CD4-positive, alpha-beta T cell treated with Interleukin-17A for 1 hour (primary cell): Measurements from ENCODE around the gene TPR.
"Not testable (repeated sequence)": the region's sequence is repeated elsewhere in the genome, so short reads cannot be mapped to it uniquely, and the experiment has no call there.

Source experiments
- DNase-seq: peaks from one replicate; pipeline ENCODE4 v3.0.0-alpha.2; 2020

The TPR gene

DNA sequence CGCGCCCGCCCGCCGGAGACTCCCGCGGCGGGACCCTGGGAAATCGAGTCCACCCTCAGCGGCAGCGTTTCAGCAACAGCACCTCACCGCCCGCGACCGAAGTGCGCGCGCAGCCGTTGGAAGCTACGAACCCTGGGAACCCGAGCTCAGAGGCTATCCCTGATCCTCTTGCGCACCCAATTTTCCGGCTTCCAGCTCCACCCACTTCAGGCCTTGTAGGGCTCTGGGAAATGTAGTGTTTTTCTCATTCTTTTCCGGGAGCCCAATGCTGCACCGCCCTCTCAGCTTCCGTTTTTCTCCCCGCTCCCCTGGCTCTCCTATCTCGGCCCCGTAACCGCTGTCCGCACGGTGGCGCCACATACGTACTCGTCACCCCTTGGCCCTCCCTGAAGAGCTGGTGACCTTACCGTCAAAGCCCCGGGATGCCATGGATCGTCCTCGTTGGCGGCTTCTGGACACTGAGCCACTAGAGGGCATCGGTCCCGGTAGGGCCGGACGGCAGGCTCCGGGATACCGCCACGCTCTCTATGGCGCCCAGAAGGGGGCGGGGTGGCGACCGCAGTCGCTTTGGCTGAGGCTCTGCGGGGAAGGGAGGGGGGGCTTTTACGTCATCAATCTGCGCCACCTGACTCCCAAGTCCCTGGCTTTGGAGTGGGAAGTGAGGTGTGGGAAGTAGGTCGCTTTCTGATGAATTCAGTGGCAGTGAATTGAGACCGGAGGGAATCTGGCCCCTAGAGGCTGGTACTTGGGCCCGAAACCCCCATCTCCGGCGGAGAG, at the start of gene TPR, which contains the start of gene ODR4:
TPR (minus strand) TSS at position 102 of the 777 bp plus-strand sequence. CDS start 225 bp downstream, outside the sequence.
ODR4 (plus strand) TSS at position 687 of the 777 bp plus-strand sequence. CDS start 3,948 bp downstream, outside the sequence.
- peak; percentile 99 for DNase-seq

GRCh38 chr1:186424539-186424938, 49.5 kb upstream of the TPR start:
- DNase-seq, result no peak

GRCh38 chr1:186421446-186421845, 46.4 kb upstream of the TPR start:
- DNase-seq, result no peak

- no peak for DNase-seq
Observed at GRCh38 chr1:186420923-186421322, 45.9 kb upstream of the TPR start.

GRCh38 chr1:186420311-186420710, 45.3 kb upstream of the TPR start:
- DNase-seq, result no peak

- no peak for DNase-seq
Observed at GRCh38 chr1:186418503-186418902, 43.5 kb upstream of the TPR start.

DNA sequence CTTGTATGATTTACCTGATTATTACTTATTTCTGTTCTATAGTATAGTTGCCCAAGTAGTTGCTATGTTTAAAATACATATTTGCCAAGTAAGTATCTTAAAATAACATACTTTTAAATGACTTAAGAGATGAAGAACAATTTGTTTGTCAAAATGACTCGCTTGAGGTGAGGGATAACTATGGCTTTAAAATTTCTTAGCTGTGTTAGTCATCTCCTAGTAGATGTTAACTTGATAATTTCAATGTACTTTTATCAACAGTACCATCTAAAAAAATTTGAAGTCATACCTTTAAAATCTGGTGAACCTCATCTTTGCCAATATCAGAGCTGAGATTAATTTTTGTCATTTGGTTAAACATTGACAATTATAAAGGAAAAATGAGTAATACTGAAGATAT, 38.3 kb upstream of the TPR start:
- DNase-seq, result no peak

DNA sequence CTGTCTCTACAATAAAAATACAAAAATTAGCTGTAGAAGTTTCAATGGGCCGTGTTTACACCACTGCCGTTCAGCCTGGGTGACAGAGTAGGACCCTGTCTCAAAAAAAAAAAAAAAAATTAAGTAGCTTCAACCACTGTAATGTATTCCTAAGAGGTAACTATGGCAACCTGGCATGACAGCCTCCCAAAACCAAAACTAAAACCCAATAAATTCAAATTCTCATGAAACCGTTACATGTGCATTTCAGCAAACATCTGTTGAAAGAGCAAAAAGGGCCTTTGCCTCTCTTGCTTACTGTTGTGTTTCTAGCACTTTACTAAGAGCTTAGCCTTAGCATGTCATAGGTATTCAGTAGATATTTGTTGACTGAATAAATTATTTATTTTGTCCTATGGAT, 34.0 kb upstream of the TPR start:
- no peak for DNase-seq

DNA sequence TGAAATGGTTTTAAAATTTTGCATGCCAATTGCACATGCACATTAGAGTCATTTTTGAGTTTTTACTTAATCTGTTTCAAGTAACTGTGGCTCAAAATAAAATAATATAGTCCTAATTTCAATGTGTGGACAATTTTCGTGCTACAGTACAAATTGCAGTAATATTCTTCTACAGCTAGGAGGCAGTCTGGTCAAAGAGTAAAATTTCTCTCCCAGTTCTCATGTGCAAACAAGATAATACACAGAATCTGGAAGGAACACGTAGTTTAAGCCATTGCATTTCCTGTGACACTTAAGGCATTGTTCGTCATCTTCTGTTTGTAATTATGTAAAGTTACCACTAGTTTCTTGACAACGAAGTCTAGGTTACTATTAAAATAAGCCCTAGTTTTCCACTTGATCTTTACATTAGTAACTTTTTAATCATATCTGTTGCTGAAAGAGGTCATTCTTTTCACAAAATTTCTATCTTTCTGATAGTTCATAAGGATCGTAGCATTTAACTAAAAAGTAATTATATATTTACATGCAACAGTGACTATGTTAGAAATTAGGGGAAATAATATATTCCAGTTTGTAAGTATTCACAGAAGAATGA, 29.5 kb upstream of the TPR start:
- peak; percentile 66 for DNase-seq

GRCh38 chr1:186403632-186404031, 28.6 kb upstream of the TPR start:
- DNase-seq, result no peak

- not testable (repeated sequence) for DNase-seq
Observed at GRCh38 chr1:186401446-186401845, 26.4 kb upstream of the TPR start.

- DNase-seq, result not testable (repeated sequence)
Observed at GRCh38 chr1:186392711-186393110, 17.7 kb upstream of the TPR start.

- peak; percentile 4 for DNase-seq
Observed at GRCh38 chr1:186391841-186392240, 16.8 kb upstream of the TPR start.

DNA sequence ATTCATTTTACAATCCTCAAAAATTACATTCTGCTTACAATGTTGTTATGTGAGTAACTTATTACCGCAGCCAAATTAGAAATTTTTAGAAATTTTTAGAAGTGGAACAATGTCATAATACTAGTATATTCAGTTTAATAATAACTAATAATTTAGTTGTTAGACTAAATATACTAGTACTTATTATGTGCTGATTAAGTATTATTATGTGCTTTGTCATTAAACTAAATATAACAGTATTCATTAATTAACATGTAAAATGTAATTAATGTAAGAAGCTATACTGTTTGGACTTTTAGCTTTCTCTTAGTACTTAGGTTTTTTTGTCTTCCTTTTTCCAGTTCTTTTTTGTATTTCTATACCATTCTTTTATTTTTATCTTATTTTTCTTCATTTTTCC, 15.9 kb upstream of the TPR start:
- no peak for DNase-seq

GRCh38 chr1:186386725-186387383, 11.8 kb upstream of the TPR start:
- DNase-seq, result no peak

- no peak for DNase-seq
Observed at GRCh38 chr1:186375929-186376319, 871 bp upstream of the TPR start.

DNA sequence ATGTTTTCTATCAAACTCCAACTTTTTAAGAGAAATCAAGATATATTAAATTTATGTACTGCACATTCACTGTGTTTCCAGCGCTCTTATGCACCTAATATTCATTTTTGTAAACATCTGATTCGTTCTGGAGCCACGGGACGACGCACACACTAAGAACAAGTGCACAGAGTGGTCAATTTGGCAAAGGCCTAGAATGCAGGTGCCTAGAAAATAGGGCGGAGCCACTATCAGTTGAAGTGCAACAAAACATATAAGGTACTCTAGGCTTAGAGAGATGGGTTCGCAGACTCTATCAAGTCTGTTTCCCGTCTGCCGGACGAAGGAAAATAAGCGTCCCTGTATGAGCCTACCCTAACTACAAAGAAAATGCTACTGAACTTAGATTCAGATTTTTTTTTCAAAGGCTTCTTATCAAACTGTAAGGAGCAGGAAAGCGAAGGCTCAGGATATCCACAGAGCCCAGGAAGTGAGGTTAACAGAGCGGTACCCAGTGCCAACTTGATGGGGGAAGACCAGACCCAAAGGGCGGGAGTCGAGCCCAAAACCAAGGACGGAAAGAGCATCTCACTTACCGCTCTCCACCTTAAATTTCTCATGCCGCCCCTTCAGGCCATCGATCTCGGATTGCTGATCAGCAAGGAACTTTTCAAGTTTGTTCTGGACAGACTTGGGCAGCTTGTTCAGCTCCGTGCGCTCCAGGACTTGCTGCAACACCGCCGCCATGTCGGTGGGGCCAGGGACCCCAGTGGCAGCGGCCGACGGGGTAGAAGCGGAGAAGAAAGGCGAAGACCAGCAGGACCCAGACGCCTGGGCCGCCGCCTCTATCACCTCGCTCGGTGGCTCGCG, 526 bp downstream of the TPR start:
- peak; percentile 60 for DNase-seq

DNA sequence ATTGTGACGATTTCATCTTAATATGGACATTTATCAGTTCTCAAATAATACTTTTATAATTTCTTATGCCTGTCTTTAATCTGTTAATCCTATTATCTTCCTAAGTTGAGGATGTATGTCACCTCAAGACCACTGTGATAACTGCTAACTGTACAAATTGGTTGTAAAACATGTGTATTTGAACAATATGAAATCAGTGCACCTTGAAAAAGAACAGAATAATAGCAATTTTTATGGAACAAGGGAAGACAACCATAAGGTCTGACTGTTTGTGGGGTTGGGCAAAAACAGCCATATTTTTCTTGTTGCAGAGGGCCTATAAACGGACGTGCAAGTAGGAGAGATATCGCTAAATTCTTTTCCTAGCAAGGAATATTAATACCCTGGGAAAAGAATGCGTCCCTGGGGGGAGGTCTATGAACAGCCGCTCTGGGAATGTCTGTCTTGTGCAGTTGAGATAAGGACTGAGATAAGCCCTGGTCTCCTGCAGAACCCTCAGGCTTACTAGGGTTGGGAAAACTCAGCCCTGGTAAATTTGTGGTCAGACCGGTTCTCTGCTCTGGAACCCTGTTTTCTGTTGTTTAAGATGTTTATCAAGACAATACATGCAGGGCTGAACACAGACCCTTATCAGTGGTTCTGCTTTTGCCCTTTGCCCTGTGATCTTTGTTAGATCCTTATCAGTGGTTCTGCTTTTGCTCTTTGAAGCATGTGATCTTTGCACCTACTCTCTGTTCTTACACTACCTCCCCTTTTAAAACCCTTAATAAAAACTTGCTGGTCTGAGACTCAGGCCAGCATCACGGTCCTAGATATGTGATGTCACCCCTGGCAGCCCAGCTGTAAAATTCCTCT, 27.0 kb downstream of the TPR start:
- not testable (repeated sequence) for DNase-seq

DNA sequence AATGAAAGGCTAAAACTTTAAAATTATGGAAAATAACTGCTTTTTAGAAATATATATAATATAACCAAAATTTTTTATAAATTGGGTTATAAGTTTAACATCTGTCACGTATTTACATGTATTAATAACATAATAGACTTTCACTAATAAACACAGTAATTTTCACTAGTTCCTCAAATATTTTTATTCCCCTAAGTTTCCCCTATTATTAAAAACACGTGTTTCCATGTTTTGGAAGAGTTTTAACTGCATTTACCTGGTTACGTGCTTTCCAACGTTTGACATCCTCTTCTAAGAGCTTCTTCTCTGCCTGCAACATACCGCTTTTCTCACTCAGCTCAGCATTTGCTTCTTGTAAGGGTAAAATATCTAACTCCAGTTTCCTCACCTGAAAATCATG, 34.3 kb downstream of the TPR start:
- DNase-seq, result no peak

GRCh38 chr1:186337554-186337953, 37.5 kb downstream of the TPR start:
- DNase-seq, result no peak

DNA sequence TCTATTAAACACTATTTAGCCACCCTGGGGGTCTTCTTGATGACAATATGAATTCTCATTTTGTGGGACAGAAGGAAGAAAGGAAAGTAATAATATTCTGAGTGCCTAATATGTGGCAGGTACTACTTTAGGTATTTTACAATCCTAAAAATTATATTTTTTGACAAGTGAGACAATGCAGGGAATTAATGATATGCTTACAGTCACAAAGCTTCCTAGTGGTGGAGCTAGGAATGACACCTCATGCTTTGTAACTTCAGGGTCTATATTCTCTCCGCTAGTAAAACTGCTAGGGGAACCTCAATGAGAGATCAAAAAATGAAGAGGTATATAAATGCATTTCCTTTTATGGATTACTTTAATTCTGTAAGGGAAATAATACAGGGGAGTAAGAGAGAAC, 44.3 kb downstream of the TPR start:
- no peak for DNase-seq

DNA sequence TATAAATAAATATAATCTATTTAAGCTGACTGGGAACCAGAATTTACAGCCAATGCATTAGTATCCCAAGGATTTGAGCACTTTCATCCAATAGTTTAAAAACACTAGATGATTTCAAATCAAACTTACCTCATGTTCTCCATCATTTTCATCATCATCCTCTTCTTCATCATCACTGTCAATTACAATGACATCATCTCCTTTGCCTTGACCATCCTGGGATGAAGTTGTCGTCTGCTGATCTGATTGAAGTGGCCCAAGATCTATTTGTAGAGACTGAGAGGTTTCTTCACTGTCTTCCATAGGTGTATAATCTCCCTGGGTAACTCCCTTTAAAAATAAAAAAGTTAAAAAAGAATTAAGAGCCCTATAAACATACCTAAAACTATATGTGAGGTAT, 47.7 kb downstream of the TPR start:
- no peak for DNase-seq
